GM19035 (cell line): ENCODE results near the gene DMAP1.

Experiments
- ATAC-seq: cut with Tn5 transposase; IDR thresholded peaks from one replicate; pipeline ENCODE4 v1.9.1; 2021; ENCODE audit not compliant: unreplicated experiment

Gene DMAP1

GRCh38 chr1:44251989-44252671, 38.9 kb downstream of the DMAP1 start:
- no peak for ATAC-seq

DNA sequence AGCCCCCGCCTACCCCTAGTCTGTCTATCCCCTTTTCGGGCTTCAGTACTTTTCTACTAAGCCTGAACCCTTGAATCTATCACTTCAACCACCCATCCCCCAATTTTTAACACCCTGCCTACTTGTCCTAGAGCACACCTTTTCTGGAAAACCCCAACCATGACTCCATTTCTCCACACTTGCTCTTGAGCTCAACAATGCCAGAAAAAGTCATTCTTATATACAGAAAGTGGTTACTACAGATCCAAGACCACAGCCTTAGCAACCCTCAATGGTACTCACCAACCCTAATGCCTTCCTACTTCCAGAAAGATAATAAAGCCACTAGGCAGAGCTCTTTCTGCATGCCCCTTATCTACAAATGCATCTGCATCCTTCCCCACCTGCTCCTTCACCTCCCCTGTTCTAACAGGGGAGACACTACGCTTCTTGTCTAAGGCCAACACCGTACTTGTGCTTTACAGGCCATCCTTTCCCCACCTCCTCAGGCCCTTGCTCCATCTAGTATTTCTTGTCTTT, 41.2 kb downstream of the DMAP1 start:
- no peak for ATAC-seq

GRCh38 chr1:44256762-44257554, 43.7 kb downstream of the DMAP1 start:
- no peak for ATAC-seq

DNA sequence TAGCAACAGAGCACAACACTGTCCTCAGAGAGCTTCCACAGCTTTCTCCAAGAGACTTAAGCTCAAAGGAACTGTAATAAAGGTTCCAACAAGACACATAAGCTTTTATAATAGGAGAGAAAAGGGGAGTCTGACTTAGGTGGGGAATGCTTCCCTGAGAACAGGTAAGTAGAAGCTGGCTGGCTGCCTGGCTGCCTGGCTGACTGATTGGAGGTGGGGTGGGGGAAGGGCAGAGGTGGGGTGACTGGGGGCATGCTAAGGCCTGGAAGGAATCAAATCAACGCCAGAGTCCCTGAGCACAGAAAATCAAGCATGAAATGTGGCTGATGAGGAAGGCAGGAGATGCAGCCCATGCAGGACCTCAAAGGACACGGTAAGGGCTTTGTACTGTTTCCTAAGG, 45.8 kb downstream of the DMAP1 start:
- ATAC-seq = no peak

DNA sequence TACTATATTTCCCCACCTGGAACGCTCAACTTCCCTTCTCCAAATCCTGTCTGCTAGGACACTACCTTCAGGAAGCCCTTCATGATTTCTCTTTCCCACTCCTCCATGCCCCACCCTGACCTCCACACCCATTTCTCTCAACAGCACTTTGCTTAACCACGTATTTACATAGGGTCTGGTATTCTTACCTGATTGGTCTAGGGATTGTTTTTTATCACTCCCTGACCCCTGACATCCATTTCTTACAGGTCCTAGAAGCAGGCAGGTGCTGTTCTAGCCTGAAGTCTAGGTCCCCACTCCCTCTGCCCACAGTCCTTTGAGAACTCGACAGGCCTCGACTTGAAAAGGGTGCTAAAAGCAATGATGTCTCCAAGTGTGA, 47.5 kb downstream of the DMAP1 start:
- no peak for ATAC-seq

DNA sequence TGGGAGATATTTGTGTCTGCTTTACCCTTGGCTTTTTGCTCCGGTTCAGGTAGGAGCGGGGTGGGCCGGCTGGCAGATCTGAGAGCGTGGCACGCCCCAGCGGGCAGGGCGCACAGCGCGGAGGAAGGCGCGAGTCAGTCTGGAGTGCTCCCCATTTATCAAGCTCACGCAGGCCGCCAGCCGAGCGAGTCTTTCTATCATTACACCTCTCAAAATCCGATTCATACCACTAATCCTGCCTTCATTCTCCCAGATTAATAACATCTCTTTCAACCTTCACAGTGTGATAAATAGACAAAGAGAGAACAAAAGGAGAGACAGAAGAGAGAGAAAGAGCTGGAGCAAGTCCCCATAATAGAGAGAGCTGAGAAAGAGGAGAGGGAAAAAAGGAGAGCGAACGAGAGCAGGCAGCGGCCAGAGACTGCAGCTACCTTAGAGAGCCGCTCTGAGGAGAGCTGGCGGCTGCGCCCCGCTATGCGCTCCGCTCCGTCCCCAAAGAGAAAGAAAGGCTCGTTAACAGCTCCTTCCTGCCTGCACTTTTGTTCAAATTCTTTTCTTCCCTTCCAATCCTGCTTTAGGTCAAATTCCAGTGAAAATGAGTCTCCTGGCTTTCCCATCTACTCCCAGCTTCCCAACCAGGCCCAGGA, 48.0 kb downstream of the DMAP1 start:
- ATAC-seq = no peak

GRCh38 chr1:44261962-44262361, 48.7 kb downstream of the DMAP1 start:
- ATAC-seq = no peak

GRCh38 chr1:44262414-44262813, 49.1 kb downstream of the DMAP1 start:
- no peak for ATAC-seq

- no peak for ATAC-seq
Measured at GRCh38 chr1:44262816-44263567, 49.7 kb downstream of the DMAP1 start.

DNA sequence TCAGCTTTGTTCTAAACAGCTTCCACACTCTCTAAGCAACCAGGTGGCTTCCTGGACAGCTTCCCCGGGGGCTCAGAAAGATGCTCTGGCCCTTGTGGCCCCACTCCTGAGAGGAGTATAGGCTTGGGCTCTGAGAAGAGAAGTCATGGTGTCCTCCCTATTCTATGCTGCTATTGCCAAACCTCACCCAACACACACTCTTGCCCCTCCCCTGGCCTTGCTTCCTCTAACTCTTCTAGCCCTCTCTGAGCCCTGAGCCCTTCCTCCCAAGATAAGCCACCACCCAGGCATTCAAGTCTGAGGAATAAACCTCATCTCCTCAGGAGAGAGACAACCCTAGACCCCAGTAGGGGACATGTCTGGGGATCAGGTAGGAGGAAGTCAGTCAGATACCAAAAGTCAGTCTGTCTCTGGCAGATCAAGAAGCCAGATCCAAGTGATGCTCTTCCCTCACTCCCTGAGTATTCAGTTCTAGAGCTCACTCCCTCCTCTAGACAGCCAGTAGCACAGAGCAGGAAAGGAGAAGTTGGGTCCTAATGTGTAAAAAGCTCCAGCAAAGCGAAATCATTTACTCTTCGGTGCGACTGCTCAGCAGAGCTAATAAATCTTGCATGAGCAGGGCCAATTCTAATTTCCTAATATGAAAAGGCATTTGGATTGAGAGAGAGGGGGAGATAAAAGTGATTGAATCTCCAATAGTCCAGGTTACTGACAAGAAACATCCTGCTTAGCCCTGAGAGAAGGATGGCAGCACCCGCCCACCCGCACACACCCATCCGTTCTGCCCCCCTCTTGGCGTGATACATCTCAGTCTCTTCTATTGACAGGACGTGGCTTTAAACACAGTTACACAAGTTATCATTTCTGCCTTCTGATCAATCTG, 50.5 kb downstream of the DMAP1 start:
- ATAC-seq = no peak

GRCh38 chr1:44264451-44264771, 51.1 kb downstream of the DMAP1 start:
- no peak for ATAC-seq

DNA sequence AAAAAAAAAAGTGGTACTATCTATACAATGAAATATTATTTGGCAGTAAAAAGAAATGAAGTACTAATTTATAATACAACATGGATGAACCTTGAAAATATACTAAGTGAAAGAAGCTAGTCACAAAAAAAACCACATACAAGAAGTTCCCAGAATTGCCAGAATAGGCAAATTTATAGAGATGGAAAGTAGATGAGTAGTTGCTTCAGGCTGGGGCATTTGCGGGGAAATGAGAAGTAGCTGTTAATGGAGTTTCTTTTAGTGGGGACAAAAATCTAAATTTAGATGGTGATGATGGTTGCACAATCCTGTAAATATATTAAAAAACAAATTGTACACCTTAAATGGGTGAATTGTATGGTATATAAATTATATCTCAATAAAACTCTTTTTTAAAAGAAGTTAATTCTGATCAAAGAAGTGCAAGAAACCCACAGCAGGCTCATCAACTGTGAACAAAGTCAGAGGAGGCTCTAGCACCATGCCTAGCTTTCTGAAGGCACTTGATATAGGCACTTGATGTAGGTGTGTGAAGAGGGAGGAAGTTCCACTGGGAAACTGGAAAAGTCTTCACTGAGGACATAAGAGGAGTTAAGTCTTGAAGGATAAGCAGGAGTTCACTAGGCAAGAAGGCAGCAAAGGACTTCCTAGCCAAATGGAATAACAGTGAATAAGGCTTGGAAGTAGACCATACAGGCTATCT, 52.5 kb downstream of the DMAP1 start:
- no peak for ATAC-seq

- ATAC-seq = no peak
Measured at GRCh38 chr1:44266400-44267344, 53.4 kb downstream of the DMAP1 start.

DNA sequence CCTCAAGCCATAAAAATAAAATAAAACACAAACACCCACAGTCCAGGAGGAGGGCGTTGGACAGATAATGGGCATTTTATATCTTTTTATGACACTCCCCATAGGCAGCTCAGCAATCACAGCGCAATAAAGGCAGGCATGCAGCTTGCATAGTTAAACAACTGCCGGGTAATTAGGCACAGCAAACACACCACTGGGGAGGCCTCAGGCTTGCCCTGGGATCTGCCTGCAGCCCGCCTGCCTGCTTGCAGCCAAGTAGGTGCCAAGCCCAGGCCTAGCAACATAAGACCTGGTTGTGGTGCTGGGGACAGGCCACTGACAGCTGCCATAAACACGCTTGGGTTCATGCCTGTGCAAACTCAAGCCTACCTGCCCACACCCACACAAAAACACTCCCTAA, 54.2 kb downstream of the DMAP1 start:
- no peak for ATAC-seq

DNA sequence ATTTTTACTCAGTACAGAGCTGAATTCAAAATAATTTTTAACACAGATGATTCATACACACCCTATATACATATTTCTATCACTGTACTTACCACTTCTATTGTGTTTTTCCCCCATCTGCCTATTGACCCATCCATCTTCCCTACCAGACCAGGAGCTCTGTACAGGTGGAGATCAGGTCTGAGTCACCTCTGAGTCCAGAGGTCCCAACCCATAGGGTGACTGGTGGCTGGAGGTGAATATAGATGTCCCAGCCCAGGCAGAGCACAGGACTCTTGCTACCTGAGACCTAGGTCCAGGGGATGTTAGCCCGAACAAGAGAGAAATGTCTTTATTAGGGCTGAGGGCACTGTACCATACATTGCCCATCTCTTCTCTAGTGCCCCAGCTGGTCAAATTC, 54.8 kb downstream of the DMAP1 start:
- ATAC-seq = no peak
